ENCODE results near the gene FAM171A1. TPM values are rescaled to one million over a fixed set of nuclear protein-coding genes. Genes with fewer than 3 reads are reported as not detected.

Gene FAM171A1
- polyA plus RNA-seq, 1 of the 3 experiments (the other 2 are of a cell fraction): 26.3 TPM

GRCh38 chr10:15223174-15223573, 147.9 kb downstream of the FAM171A1 start:
- ChIA-PET CTCF (interaction anchor here (0.7 kb wide), 2 partner anchors 13 to 205 kb away, joined by 3 read pairs; no protein-coding TSS in a partner anchor), POLR2A (no interaction called here)
- H3F3A ChIP-seq (replicated peaks; ENCODE audit: insufficient read depth): no peaks in the 10 kb centered on the region
- no peaks in the 10 kb centered on the region for H3K27me3 ChIP-seq (ENCODE audit: insufficient read depth)
- H3K9me2 ChIP-seq: no peaks in the 10 kb centered on the region
- WGBS (ENCODE audit: low lambda C conversion rate): 55% methylated on average over 6 of the region's 6 CpGs
- peak overlapping the region; percentile 43; the same call in 1 of the 2 replicates for H3K4me2 ChIP-seq
- no peaks in the 10 kb centered on the region for H3K9me3 ChIP-seq
- peak overlapping the region in 1 of 2 experiments; percentile 41; a peak in 1 of 4 replicates for H3K27ac ChIP-seq (ENCODE audit: low read depth in 2 of 2, low read length in 1 of 2)
- H3K36me3 ChIP-seq (replicated peaks in 1 of 2; ENCODE audit: control insufficient read depth in 1 of 2, insufficient read depth in 2 of 2, low read length in 1 of 2): no peaks in the 10 kb centered on the region
- H3K4me1 ChIP-seq (ENCODE audit: control insufficient read depth in 1 of 2, insufficient read depth in 2 of 2, low read depth in 1 of 2, low read length in 1 of 2): no peaks in the 10 kb centered on the region; a peak in 1 of 4 replicates
- no peak overlapping the region for H3K4me3 ChIP-seq (ENCODE audit: low read depth in 2 of 2, low read length in 1 of 2)
- H3K79me2 ChIP-seq (ENCODE audit: insufficient read depth): no peaks in the 10 kb centered on the region
- H3K9ac ChIP-seq: no peak overlapping the region
- no peak overlapping the region for H2AFZ ChIP-seq (ENCODE audit: low read depth)
- DNase-seq: no peak
- H4K20me1 ChIP-seq (ENCODE audit: insufficient read depth): no peaks in the 10 kb centered on the region
- TF ChIP-seq RFX5 (IDR thresholded peaks at IDR 0.05; ENCODE audit: low read length) (no peak), NRF1 (IDR thresholded peaks at IDR 0.05; ENCODE audit: low read depth, low read length) (no peak), EP300 (IDR thresholded peaks at IDR 0.05; ENCODE audit: borderline replicate concordance in 1 of 2, low read depth in 1 of 2, low read length in 1 of 2) (no peak), IRF3 (IDR thresholded peaks at IDR 0.05; ENCODE audit: low read depth, low read length) (no peak), FOXJ3 (CRISPR knock-in tag; IDR thresholded peaks at IDR 0.05) (no peak), ELF1 (IDR thresholded peaks at IDR 0.05) (no peak), MEF2A (IDR thresholded peaks at IDR 0.05; ENCODE audit: borderline replicate concordance, low read depth) (no peak), FOSL2 (IDR thresholded peaks at IDR 0.05; ENCODE audit: borderline replicate concordance, low read depth) (peak; percentile 51; the same call in 1 of the 2 replicates), CHD2 (IDR thresholded peaks at IDR 0.05; ENCODE audit: low read length, partially characterized antibody) (no peak), YY1 (IDR thresholded peaks at IDR 0.05; ENCODE audit: low read depth) (no peak), RAD21 (IDR thresholded peaks at IDR 0.05; ENCODE audit: low read length) (no peak), RCOR1 (IDR thresholded peaks at IDR 0.05; ENCODE audit: low read length) (no peak), TAF1 (IDR thresholded peaks at IDR 0.05; ENCODE audit: borderline replicate concordance, low read depth, low read length) (no peak), JUND (IDR thresholded peaks at IDR 0.05) (peak; percentile 22; the same call in 1 of the 2 replicates), EZH2phosphoT487 (IDR thresholded peaks at IDR 0.05; ENCODE audit: borderline replicate concordance, low read depth) (no peak), GABPA (IDR thresholded peaks at IDR 0.05; ENCODE audit: low read depth) (no peak), TEAD4 (IDR thresholded peaks at IDR 0.05; ENCODE audit: borderline replicate concordance, insufficient read depth) (no peak), TCF12 (IDR thresholded peaks at IDR 0.05) (no peak), SIN3A (IDR thresholded peaks at IDR 0.05; ENCODE audit: borderline replicate concordance, low read depth, low read length) (no peak), GATA2 (CRISPR knock-in tag; IDR thresholded peaks at IDR 0.05) (no peak), NFIC (IDR thresholded peaks at IDR 0.05; ENCODE audit: borderline replicate concordance) (peak; percentile 39), FOXM1 (IDR thresholded peaks at IDR 0.05; ENCODE audit: low read depth) (no peak)
- TF ChIP-seq, protein P1, sequence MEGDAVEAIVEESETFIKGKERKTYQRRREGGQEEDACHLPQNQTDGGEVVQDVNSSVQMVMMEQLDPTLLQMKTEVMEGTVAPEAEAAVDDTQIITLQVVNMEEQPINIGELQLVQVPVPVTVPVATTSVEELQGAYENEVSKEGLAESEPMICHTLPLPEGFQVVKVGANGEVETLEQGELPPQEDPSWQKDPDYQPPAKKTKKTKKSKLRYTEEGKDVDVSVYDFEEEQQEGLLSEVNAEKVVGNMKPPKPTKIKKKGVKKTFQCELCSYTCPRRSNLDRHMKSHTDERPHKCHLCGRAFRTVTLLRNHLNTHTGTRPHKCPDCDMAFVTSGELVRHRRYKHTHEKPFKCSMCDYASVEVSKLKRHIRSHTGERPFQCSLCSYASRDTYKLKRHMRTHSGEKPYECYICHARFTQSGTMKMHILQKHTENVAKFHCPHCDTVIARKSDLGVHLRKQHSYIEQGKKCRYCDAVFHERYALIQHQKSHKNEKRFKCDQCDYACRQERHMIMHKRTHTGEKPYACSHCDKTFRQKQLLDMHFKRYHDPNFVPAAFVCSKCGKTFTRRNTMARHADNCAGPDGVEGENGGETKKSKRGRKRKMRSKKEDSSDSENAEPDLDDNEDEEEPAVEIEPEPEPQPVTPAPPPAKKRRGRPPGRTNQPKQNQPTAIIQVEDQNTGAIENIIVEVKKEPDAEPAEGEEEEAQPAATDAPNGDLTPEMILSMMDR (IDR thresholded peaks at IDR 0.05): no peak
- TF ChIP-seq, protein P2, sequence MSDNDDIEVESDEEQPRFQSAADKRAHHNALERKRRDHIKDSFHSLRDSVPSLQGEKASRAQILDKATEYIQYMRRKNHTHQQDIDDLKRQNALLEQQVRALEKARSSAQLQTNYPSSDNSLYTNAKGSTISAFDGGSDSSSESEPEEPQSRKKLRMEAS (IDR thresholded peaks at IDR 0.05; ENCODE audit: low read depth): no peak
- TF ChIP-seq, protein P3, sequence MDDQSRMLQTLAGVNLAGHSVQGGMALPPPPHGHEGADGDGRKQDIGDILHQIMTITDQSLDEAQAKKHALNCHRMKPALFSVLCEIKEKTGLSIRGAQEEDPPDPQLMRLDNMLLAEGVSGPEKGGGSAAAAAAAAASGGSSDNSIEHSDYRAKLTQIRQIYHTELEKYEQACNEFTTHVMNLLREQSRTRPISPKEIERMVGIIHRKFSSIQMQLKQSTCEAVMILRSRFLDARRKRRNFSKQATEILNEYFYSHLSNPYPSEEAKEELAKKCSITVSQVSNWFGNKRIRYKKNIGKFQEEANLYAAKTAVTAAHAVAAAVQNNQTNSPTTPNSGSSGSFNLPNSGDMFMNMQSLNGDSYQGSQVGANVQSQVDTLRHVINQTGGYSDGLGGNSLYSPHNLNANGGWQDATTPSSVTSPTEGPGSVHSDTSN (IDR thresholded peaks at IDR 0.05): peak; percentile 33; the same call in 1 of the 2 replicates
- TF ChIP-seq, protein P4, sequence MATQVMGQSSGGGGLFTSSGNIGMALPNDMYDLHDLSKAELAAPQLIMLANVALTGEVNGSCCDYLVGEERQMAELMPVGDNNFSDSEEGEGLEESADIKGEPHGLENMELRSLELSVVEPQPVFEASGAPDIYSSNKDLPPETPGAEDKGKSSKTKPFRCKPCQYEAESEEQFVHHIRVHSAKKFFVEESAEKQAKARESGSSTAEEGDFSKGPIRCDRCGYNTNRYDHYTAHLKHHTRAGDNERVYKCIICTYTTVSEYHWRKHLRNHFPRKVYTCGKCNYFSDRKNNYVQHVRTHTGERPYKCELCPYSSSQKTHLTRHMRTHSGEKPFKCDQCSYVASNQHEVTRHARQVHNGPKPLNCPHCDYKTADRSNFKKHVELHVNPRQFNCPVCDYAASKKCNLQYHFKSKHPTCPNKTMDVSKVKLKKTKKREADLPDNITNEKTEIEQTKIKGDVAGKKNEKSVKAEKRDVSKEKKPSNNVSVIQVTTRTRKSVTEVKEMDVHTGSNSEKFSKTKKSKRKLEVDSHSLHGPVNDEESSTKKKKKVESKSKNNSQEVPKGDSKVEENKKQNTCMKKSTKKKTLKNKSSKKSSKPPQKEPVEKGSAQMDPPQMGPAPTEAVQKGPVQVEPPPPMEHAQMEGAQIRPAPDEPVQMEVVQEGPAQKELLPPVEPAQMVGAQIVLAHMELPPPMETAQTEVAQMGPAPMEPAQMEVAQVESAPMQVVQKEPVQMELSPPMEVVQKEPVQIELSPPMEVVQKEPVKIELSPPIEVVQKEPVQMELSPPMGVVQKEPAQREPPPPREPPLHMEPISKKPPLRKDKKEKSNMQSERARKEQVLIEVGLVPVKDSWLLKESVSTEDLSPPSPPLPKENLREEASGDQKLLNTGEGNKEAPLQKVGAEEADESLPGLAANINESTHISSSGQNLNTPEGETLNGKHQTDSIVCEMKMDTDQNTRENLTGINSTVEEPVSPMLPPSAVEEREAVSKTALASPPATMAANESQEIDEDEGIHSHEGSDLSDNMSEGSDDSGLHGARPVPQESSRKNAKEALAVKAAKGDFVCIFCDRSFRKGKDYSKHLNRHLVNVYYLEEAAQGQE (IDR thresholded peaks at IDR 0.05; ENCODE audit: low read depth, low read length): no peak
- TF ChIP-seq, protein P5, sequence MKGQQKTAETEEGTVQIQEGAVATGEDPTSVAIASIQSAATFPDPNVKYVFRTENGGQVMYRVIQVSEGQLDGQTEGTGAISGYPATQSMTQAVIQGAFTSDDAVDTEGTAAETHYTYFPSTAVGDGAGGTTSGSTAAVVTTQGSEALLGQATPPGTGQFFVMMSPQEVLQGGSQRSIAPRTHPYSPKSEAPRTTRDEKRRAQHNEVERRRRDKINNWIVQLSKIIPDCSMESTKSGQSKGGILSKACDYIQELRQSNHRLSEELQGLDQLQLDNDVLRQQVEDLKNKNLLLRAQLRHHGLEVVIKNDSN (IDR thresholded peaks at IDR 0.05; ENCODE audit: borderline replicate concordance, low read depth): no peak
